IPS DF 4.7 (cell line): ENCODE measurements around the gene ISLR.

ENCODE experiments used
- DNase-seq: peaks from one replicate; pipeline ENCODE4 v3.0.0-alpha.2; 2013; ENCODE audit warnings: low spot score; ENCODE audit errors: extremely low read depth

The ISLR gene

GRCh38 chr15:74192751-74193150 is 19.2 kb downstream of the ISLR start:
- no peak for DNase-seq

GRCh38 chr15:74193299-74193718 is 19.8 kb downstream of the ISLR start:
- DNase-seq, result no peak

- no peak for DNase-seq
Measured at GRCh38 chr15:74193905-74194304, 20.4 kb downstream of the ISLR start.

GRCh38 chr15:74194572-74195559 is 21.4 kb downstream of the ISLR start:
- DNase-seq, result no peak

GRCh38 chr15:74196175-74196574 is 22.7 kb downstream of the ISLR start:
- DNase-seq, result no peak

- DNase-seq, result no peak
Measured at GRCh38 chr15:74197176-74197965, 23.9 kb downstream of the ISLR start.

- DNase-seq, result no peak
Measured at GRCh38 chr15:74199297-74199652, 25.8 kb downstream of the ISLR start.

GRCh38 chr15:74200412-74200815 is 26.9 kb downstream of the ISLR start:
- no peak for DNase-seq

- no peak for DNase-seq
Measured at GRCh38 chr15:74200871-74201419, 27.4 kb downstream of the ISLR start.

GRCh38 chr15:74201710-74202420 is 28.4 kb downstream of the ISLR start:
- DNase-seq, result no peak

- peak; percentile 82 for DNase-seq
Measured at GRCh38 chr15:74202452-74203401, 29.2 kb downstream of the ISLR start, which contains the start of gene STRA6. TSS of gene STRA6 (minus strand) at chr15:74202787. CDS start at chr15:74202267, 520 bp downstream.

GRCh38 chr15:74203914-74204431 is 30.5 kb downstream of the ISLR start:
- no peak for DNase-seq

- no peak for DNase-seq
Measured at GRCh38 chr15:74205582-74205947, 32.1 kb downstream of the ISLR start.

- DNase-seq, result no peak
Measured at GRCh38 chr15:74206801-74207281, 33.3 kb downstream of the ISLR start.

- no peak for DNase-seq
Measured at GRCh38 chr15:74207652-74208440, 34.3 kb downstream of the ISLR start.

- DNase-seq, result no peak
Measured at GRCh38 chr15:74208496-74208895, 35.0 kb downstream of the ISLR start.

- DNase-seq, result no peak
Measured at GRCh38 chr15:74208901-74209559, 35.5 kb downstream of the ISLR start.

GRCh38 chr15:74209560-74209958 is 36.0 kb downstream of the ISLR start:
- DNase-seq, result no peak
